Right lobe of liver (tissue), 4 donors: ENCODE results near the gene UFC1.

Experiments
- POLR2A ChIP-seq: fragments of 450-650 bp; IDR thresholded peaks from one replicate; pipeline ENCODE4 v1.6.1; 2017; ENCODE audit warnings: antibody characterized with exemption, mild to moderate bottlenecking
- TF ChIP-seq, protein P1 (sequence below), 4 donors: fragments of 200-600 bp in 3 of 4; fragments of 450-650 bp in 1 of 4; IDR thresholded peaks; one replicate each; pipeline versions ENCODE4 v1.5.1 to v1.8.0; 2016 to 2022; ENCODE audit warnings: antibody characterized with exemption in 4 of 4, mild to moderate bottlenecking in 2 of 4
- donor health status: DM: no; HTN: no; CAD: no.
- donor health status: DM: no; HTN: no; CAD: no.
- donor health status: DM: no; HTN: yes; CAD: no.

DNA sequence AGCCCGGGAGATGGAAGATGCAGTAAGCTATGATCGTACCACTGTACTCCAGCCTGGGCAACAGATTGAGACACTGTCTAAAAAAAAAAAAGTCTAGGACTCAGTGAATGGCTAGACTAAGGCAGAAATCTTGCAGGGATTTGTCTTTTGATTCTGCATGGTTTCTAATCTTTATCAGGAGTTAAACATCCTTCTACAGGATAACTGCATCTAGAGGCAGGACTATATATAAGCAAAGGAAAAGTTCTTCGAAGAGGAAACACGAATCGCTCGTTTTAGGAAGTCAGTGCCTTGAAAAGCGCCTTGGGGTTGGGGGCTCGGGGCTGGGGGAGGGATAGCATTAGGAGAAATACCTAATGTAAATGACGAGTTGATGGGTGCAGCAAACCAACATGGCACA is 602 bp upstream of the UFC1 start:
- no peak for TF ChIP-seq POLR2A
- TF ChIP-seq, protein P1, sequence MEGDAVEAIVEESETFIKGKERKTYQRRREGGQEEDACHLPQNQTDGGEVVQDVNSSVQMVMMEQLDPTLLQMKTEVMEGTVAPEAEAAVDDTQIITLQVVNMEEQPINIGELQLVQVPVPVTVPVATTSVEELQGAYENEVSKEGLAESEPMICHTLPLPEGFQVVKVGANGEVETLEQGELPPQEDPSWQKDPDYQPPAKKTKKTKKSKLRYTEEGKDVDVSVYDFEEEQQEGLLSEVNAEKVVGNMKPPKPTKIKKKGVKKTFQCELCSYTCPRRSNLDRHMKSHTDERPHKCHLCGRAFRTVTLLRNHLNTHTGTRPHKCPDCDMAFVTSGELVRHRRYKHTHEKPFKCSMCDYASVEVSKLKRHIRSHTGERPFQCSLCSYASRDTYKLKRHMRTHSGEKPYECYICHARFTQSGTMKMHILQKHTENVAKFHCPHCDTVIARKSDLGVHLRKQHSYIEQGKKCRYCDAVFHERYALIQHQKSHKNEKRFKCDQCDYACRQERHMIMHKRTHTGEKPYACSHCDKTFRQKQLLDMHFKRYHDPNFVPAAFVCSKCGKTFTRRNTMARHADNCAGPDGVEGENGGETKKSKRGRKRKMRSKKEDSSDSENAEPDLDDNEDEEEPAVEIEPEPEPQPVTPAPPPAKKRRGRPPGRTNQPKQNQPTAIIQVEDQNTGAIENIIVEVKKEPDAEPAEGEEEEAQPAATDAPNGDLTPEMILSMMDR (IDR thresholded peaks at IDR 0.05), result no peak
